HG02798 (cell line): ENCODE results near the gene F2RL1.
"Not testable (repeated sequence)": the region's sequence is repeated elsewhere in the genome, so short reads cannot be mapped to it uniquely, and the experiment has no call there.

Experiments used
- ATAC-seq: cut with Tn5 transposase; IDR thresholded peaks from one replicate; pipeline ENCODE4 v1.9.1; 2021; ENCODE audit warnings: mild to moderate bottlenecking; ENCODE audit not compliant: unreplicated experiment, poor library complexity

F2RL1 gene

DNA sequence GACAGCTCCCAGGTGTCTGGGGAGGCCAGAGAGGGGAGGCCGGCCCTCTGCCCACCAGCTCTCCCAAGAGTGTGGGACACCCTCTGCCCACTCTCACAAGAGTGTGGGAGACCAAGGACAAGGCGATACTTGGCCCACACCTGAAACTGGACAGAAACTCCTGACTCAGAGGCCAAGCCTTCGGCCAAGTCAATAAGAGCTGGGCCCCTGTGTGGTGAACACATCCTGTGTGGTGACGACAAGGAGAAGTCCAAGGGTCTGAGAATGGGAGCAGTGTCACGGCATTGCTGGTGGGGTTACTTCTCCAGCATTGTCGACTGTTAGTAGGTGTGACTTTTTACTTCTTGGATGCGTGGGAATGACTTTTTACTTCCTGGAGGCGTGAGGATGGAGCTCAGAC is 14.6 kb upstream of the F2RL1 start:
- ATAC-seq = no peak

DNA sequence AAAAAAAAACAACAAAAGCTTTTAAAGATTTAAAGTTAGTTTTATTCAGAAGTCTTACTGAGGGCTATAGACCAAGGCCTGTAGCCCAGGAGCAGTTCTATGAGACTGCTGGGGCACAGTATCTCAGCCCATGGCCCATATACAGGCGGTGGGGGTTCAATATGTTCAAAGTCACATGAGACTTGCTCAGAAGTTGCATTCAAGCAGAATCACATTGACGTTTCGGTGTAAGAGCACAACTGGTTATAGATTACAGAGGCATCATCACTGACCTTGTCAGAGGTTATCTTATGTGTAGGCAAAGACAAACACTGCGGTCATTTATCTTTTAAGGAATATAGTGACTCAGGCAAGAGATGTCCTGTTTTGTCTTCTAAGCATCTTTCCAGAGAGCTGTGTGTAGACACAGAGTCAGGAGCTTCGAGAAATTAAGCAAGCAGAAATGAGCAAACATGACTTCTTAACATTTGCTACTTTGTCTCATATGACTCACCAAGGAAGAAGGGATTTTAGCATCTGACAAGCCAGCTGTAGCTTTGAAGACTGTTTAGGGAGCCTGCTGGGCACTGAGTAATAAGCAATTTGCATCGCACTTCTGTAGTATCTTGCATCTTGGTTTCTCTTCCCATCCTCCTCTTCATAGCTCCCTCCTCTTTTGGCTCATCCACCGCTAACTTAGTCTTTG is 12.9 kb upstream of the F2RL1 start:
- ATAC-seq = peak; percentile 68

DNA sequence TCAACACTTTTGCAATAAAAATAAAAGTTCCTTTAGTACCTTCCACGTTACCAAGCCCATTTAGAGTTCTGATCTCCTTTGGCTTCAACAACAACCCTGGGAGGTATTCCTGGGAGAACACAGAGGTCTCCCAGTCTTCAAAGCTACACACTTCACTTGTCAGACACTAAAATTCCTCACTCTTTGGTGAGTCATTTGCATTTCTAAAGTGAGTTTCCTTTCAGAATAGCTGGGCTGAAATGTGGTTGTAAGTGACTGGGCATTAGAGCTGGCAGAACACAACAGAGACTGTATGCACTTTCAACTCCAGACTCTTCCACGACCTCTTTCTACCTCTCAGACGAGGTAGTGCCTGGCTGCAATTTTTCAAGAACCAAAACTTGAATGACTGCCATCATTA is 11.5 kb upstream of the F2RL1 start:
- ATAC-seq = no peak

DNA sequence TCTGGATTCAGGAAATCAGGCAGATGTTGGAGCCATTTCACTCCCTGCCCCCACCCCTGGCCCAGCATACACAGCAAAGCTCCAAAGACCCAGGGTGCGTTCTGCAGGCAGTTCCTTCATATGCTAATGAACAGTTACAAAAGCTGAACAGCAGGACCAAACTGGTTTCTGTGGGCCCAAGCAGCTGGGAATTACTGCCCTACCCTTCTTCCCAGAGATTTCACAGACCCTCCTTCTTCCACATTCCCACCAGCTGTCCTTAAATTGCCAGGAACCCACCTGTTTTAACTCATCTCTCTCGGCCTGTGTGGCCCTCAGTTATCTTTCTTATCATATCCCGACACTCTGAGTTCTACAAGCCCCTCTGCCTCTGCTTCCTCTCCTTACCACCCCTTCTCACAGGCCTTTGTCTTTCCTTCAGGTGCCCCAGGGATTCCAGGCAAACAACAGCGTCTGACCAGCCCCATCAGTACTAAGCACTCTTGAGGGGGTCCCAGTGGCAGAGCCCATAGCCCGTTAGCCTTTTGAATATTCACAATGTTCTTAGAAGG is 10.6 kb upstream of the F2RL1 start:
- no peak for ATAC-seq

DNA sequence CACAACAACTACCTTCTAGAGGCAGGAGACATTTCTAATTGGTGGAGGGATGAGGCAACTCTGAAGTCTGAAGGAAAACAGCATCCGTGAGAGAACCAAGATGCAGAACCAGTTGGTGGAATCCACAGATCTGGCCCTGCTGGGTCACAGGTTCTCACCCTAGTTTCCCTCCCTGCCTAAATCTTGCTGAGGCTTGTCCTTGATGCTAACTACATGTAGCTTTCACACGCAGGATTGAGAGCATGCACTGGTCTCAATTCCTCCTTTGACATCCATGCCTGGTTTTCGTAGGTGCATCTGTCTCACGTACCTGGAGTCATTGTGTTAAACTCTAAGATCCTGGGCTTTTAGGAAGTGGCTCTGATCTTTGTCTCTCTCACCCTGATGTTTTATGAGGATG is 9.7 kb upstream of the F2RL1 start:
- no peak for ATAC-seq

DNA sequence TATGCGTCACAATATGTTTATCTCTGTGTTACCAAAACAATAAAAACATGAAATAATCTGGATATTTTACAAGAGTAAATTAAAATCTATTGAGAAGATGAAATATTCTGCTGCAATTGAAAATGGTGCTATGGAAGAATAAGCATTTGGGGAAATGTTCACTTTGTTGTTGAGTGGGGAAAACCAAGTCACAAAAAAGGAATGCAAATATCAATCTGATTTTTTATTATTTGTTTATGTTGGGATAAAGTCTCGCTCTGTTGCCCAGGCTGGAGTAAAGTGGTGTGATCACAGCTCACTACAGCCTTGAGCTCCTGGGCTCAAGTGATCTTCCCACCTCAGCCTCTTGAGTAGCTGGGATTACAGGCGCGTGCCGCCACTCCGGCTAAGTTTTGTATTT is 8.6 kb upstream of the F2RL1 start:
- no peak for ATAC-seq

DNA sequence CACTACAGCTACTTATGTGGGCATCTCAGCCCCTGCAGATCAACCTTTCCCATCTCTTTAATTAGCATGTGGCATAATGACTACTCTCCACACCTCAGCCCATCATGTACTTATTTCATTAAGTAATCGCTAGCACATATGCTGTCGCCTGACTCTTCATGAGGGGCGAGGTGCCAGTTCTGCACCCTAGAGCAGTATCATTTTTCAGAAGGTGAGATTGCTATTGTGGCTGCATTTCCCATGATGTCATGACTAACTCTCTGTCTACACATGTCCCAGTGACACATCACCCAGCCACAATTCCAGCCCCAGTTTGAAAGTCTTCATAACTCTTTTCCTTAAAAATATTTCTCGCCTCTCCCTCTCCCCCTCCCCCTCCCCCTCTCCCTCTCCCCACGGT is 7.6 kb upstream of the F2RL1 start:
- ATAC-seq = no peak

DNA sequence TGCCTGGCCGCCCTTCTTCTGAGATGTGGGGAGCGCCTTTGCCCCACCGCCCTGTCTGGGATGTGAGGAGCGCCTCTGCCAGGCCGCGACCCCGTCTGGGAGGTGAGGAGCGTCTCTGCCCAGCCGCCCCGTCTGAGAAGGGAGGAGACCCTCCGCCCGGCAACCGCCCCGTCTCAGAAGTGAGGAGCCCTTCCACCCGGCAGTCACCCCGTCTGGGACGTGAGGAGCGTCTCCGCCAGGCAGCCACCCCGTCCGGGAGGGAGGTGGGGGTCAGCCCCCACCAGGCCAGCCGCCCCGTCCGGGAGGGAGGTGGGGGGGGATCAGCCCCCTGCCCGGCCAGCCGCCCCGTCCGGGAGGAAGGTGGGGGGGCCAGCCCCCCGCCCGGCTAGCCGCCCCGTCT is 6.6 kb upstream of the F2RL1 start:
- ATAC-seq = not testable (repeated sequence)

DNA sequence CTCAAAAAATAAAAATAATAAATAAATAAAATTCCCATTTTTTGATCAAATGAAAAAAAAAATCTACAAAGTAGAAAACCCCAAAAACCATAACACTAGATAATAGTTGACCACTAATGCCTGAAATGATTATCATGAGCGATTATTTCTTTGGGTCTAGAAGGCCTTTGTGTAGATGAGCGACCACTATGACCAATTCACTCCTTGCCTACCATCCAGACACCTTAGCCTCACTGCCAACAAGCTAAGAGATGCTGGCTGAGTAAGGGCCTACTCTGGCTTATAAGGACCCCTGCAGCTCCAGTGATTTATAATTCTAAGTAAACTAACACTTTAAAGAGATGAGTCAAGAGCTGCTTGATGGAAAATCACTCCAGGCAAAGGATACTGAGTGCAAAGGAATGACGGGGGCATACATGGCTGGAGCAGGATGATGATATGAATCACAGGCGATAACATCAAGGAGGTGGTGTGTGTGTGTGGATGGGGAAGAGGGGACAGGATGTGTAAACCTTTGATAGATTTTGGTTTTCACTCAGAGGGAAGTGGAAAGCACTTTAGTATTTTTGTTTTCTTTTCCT is 4.8 kb upstream of the F2RL1 start:
- ATAC-seq = no peak

DNA sequence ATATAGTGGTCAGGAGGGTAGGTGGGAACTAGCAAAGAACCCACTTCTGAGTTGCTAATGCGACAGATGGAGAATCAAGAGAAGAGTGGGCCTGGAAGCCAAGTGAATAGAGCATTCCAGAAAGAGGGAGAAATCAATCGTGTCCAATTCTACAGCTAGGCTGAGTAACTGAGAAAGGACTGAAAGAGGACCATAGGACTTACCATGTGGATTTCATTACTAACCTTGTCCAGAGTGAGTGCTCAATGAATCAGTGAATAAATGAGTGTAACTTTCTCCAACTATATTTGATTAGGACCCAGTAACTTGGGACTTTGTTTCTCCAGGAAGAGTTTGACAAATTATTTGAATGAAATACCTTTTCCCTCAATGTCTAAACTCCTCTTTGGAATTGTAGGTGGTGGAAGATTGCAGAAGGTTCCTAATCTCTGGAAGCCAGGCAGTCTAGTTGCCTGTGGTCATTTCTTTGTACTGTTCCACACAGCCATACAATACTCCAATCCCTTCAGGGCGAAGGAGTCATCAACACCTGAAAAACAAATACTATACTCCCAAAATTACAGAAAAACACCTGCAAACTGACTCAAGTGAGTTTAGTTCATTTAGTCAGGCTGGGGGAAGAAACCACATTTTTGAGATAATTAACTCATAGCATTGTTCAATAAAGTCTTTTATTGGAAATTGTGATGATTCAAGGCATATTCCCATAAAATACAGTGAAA is 2.6 kb upstream of the F2RL1 start:
- no peak for ATAC-seq

DNA sequence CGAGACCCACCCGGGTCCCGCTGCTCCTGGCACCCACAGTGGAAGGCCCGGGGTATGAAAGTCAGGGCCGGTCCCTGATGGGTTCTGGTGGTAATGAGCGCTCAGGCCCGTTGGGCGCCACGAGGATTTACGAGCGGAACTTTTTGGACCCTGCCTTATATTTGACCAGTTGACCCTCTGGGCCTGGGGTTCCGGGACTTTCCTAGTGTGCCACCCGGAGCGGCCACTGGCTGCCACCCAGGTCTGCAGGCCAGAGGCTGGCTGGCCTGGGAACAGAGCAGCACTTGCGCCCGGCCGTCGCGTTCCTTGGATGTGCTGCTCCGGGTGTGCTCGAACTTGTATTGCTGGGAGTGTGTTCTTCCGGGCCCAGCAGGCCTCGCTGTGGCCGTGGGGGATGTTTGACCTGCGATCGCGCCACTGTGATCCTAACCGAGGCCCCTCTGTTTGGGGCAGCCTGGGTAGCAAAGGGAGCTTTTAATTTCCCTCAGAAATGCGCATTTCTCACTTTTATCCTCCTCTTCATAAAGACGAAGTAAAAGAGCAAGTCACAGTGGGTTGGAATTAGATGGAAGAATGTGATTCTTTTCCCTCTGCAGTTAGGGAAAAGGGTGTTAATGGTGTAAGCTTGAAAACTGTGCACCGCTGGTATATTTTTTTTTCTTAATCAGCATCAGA is 1.2 kb downstream of the F2RL1 start:
- ATAC-seq = no peak

DNA sequence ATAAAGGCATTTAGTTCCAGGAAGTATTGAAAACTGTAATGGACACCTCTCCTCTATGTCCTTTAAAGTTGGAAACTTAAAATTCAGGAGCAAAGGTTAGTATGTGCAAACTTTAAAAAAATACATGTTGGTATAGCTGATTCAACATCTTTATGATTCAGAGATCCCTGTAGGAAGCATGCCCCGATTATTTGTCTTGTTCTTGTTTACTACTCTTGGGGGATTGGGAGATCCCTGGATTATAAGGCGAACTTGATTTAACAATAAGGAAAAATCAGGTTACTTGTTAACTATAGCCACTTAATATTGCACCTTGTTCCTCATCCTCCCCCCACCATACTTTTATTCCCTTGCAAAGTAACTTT is 1.7 kb downstream of the F2RL1 start:
- no peak for ATAC-seq

DNA sequence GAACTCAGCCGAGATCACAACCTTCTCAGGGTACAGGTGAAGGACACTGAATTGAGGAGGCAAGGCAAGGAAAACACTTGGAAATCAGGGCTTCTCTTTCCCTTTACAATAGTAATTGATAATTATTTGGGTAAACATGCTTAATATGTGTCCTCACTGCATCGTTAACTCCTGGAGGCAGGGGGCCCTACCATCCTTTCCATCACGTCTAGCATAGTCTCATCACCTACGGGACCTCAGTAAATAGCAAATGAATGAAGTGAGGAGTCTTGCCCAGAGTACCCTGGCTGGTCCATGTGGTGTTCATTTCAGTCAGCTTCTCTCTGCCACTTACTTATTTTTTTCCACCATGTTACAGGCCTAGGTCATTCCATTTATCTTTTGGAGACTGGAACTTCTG is 2.3 kb downstream of the F2RL1 start:
- no peak for ATAC-seq

DNA sequence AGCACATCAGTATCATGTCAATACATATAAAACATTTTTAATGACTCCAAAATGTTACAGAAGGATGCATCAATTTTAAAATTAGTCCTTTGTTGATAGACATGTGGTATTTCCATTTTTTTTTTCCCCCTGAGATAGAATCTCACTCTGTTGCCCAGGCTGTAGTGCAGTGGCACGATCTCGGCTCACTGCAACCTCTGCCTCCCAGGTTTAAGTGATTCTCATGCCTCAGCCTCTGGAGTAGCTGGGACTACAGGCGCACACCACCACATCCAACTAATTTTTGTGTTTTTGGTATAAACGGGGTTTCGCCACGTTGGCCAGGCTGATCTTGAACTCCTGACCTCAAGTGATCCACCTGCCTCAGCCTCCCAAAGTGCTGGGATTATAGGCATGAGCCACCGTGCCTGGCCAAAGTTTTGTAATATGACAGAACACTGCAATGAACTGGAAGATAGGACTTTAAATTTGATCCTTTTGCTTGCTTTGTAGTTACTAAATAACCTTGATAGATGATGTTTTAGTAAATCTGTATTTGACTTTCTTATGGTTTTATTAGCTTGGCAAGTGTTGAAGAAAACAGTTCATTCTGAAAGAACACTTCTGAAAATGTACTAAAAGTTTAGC is 3.4 kb downstream of the F2RL1 start:
- not testable (repeated sequence) for ATAC-seq

DNA sequence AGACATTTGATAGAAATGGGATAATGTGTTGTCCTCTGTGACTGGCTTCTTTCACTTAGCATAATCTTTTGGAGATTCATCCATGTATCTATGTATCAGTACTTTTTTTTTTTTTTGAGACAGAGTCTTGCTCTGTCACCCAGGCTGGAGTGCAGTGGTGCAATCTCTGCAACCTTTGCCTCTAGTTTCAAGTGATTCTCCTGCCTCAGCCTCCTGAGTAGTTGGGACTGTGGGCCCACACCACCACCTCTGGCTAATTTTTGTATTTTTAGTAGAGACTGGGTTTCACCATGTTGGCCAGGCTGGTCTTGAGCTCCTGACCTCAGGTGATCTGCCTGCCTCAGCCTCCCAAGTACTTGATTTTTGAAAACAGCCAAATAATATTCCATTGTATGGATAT is 7.6 kb downstream of the F2RL1 start:
- not testable (repeated sequence) for ATAC-seq

DNA sequence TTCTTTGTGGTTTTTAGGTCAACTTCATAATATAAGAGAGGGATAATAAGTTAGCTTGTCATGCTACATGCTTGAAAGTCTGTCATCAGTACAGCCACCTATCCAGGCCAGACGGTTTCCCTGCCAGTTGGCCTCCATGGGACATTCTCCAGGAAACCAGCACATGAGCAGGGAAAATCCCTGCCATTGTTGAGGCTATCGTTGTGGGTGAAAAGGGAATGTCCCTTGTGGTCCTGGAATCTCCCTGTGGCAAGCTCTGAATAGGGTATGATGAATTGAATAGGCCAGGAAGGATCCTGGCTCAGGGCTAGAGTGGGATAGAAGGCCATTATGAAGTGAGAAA is 12.3 kb downstream of the F2RL1 start:
- ATAC-seq = no peak

DNA sequence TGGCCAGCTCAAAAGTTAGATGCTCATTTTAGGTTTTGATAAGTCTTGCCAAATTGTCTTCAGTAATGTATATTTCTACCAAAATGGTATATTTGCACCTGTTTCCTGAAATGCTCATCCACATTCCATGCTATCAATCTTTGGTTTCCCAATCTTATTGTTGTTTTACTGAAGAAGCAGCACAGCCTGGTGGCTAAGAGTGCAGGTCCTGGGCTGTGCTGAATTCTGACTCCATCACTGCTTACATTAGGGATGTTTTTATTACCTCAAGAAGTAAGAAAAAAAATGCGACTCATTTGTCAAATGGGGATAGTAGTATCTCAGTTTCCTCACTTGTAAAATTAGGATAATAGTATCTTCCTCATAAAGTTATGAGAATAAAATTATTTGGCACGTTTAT is 17.4 kb downstream of the F2RL1 start:
- no peak for ATAC-seq

DNA sequence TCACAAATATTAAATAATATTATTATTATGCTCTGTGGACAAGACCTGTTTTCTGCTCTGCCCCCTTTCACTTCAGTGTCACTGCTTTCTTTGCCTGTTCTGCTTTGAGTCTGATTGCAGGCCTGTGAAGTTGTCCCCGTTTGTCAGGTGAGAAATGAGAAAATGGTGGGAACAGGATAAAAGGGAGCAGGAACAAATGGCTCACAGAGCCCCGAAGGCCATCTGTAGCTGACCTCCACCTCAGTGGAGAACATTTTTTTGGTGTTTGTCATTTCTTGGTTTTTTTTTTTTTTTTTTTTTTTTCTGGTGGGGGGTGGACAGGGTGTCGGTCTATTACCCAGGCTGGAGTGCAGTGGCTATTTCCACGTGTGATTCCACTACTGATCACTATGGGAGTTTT is 17.8 kb downstream of the F2RL1 start:
- no peak for ATAC-seq

DNA sequence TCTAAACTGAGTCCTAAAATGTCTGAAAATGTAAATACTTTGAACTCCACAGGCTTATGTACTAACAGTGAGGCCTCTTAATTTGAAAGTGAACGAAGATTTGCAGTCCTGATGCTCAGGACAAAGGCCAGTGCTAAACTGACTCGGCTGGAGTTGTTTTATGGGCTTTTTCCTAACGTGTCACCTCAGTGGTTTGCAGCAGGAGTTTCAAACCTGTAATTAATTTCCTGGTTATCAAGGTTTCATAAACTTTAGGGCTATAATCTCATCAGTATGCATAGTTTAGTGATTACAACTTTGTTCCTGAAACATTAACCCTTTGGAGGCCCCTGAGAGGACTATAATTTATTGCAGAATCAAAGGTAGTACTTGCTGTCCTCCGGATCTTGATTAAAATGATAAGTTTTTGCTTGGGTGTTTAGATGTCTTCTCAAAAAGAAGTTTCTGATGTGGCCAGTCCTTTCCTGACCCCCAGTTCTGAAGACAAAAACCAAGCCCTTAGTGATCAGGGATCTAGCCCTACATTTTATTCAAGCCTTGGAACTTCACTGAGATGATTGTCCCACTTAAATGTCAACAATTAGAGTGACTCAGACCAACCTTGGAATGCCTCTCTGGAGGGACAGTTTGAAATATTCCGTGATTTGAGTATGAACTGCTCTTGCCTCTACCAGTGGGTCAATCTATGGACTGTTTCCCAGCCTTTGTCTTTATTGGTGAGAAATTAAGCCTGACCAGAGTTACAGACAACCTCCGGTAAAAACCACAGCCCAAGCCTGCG is 19.8 kb downstream of the F2RL1 start:
- no peak for ATAC-seq

DNA sequence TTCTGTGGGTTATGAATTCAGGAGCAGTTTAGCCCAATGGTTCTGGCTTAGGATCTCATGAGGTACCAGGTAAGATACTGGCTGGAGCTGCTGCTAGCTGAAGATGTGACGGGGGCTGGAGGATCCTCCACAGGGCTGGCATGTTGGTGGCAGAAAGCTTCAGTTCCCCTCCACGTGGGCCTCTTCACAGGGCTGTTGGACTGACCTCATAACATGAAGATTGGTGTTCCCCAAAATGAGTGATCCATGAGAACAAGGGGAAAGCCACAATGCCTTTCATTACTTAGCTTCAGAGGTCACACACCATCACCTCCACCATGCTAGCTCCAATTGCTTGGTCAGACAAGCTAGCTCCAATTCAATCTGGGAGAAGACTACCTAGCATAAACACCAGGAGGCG is 22.5 kb downstream of the F2RL1 start:
- no peak for ATAC-seq
